HepG2 (cell line): ENCODE measurements around the gene FAM167B. TPM values are rescaled to one million over a fixed set of nuclear protein-coding genes. Genes with fewer than 3 reads are reported as not detected.

Experiments used
- CBFB ChIP-seq: sonication (generic); formaldehyde crosslinking; IDR thresholded peaks from 2 replicates; pipeline ENCODE4 v1.4.0; 2020; ENCODE audit warnings: missing genetic modification reagents
- FOXJ3 ChIP-seq: sonication (generic); formaldehyde crosslinking; IDR thresholded peaks from 2 replicates; pipeline ENCODE4 v1.4.0; 2020; ENCODE audit warnings: missing genetic modification reagents, mild to moderate bottlenecking, borderline replicate concordance
- FOXK1 ChIP-seq: sonication (generic); formaldehyde crosslinking; IDR thresholded peaks from 2 replicates; pipeline ENCODE4 v1.4.0; 2020; ENCODE audit warnings: low read depth, missing genetic modification reagents, borderline replicate concordance
- HNF4A ChIP-seq: sonication (generic); formaldehyde crosslinking; IDR thresholded peaks from 2 replicates; pipeline ENCODE4 v1.4.0; 2020; ENCODE audit warnings: missing genetic modification reagents
- HNRNPUL1 ChIP-seq: fragments of 200-400 bp; formaldehyde crosslinking; IDR thresholded peaks from 2 replicates; pipeline ENCODE4 v1.6.1; 2017; ENCODE audit warnings: low read depth, mild to moderate bottlenecking, low read length, moderate library complexity
- KDM5A ChIP-seq: fragments of 200-600 bp; sonication (generic); IDR thresholded peaks from 2 replicates; pipeline ENCODE4 v1.7.0; 2018; ENCODE audit warnings: antibody characterized with exemption, mild to moderate bottlenecking, low read length, borderline replicate concordance
- NCOR1 ChIP-seq: fragments of 200-600 bp; sonication (generic); IDR thresholded peaks from 2 replicates; pipeline ENCODE4 v1.7.0; 2017; ENCODE audit warnings: antibody characterized with exemption, low read length, borderline replicate concordance
- NR1H2 ChIP-seq: sonication (generic); formaldehyde crosslinking; IDR thresholded peaks from 2 replicates; pipeline ENCODE4 v1.8.1; 2022; ENCODE audit warnings: low read depth, missing genetic modification reagents, borderline replicate concordance
- SMYD3 ChIP-seq: sonication (generic); formaldehyde crosslinking; IDR thresholded peaks from 2 replicates; pipeline ENCODE4 v1.8.1; 2023; ENCODE audit warnings: mild to moderate bottlenecking, missing genetic modification reagents
- SOX13 ChIP-seq, 3 experiments: fragments of 450-650 bp in 1 of 3; sonication (generic) in 1 of 3; formaldehyde crosslinking in 1 of 3; IDR thresholded peaks in 2 of 3; conservative IDR thresholded peaks in 1 of 3; 2 replicates each; pipeline versions ENCODE4 v1.5.0 to v1.6.1; 2016 to 2020; ENCODE audit warnings: antibody characterized with exemption in 1 of 3, mild to moderate bottlenecking in 1 of 3, missing compliant biosample characterization in 1 of 3, missing genetic modification reagents in 1 of 3, moderate library complexity in 1 of 3
- SRF ChIP-seq: IDR thresholded peaks from 2 replicates; pipeline ENCODE4 v1.6.1; 2011; ENCODE audit warnings: mild to moderate bottlenecking, low read depth, low read length, moderate library complexity
- THAP8 ChIP-seq: sonication (generic); formaldehyde crosslinking; IDR thresholded peaks from 2 replicates; pipeline ENCODE4 v1.5.1; 2020; ENCODE audit warnings: missing genetic modification reagents, mild to moderate bottlenecking, borderline replicate concordance
- ZBED4 ChIP-seq: sonication (generic); formaldehyde crosslinking; IDR thresholded peaks from 2 replicates; pipeline ENCODE4 v1.4.0; 2020; ENCODE audit warnings: missing genetic modification reagents, borderline replicate concordance
- ZBTB8A ChIP-seq: sonication (generic); formaldehyde crosslinking; IDR thresholded peaks from 2 replicates; pipeline ENCODE4 v1.4.0; 2020; ENCODE audit warnings: mild to moderate bottlenecking, low read depth, missing genetic modification reagents, borderline replicate concordance
- ZEB1 ChIP-seq: IDR thresholded peaks from 2 replicates; pipeline ENCODE4 v1.6.1; 2012; ENCODE audit warnings: mild to moderate bottlenecking, low read depth, inconsistent platforms; ENCODE audit not compliant: insufficient replicate concordance
- ZFP82 ChIP-seq: sonication (generic); formaldehyde crosslinking; IDR thresholded peaks from 2 replicates; pipeline ENCODE4 v1.5.1; 2020; ENCODE audit warnings: mild to moderate bottlenecking, missing genetic modification reagents, borderline replicate concordance
- ZKSCAN1 ChIP-seq: fragments of 150-350 bp; IDR thresholded peaks from 2 replicates; pipeline ENCODE4 v1.6.1; 2014; ENCODE audit warnings: low read length
- ZNF468 ChIP-seq: sonication (generic); formaldehyde crosslinking; IDR thresholded peaks from 2 replicates; pipeline ENCODE4 v1.8.0; 2022; ENCODE audit warnings: mild to moderate bottlenecking, moderate library complexity, missing genetic modification reagents
- ZNF543 ChIP-seq: sonication (generic); formaldehyde crosslinking; IDR thresholded peaks from 2 replicates; pipeline ENCODE4 v1.4.0; 2020; ENCODE audit warnings: mild to moderate bottlenecking, missing genetic modification reagents
- ZNF883 ChIP-seq: sonication (generic); formaldehyde crosslinking; IDR thresholded peaks from 2 replicates; pipeline ENCODE4 v1.5.1; 2020; ENCODE audit warnings: mild to moderate bottlenecking, missing genetic modification reagents; ENCODE audit errors: not compliant biosample characterization
- ZSCAN12 ChIP-seq: sonication (generic); formaldehyde crosslinking; IDR thresholded peaks from 2 replicates; pipeline ENCODE4 v1.9.0; 2021; ENCODE audit warnings: mild to moderate bottlenecking, missing genetic modification reagents
- polyA plus RNA-seq, 8 experiments: library from polyadenylated mRNA; depleted of rRNA in 3 of 8; stranded (reverse) in 7 of 8; unstranded in 1 of 8; fragments of >200 nt; fragmentation: Illumina TruSeq in 4 of 8; extraction: Trizol in 4 of 8; gene quantifications; 2 replicates each; pipeline versions ENCODE4 v1.2.1 to v1.2.3, GENCODE V29; 2011 to 2016; ENCODE audit warnings: low read depth in 4 of 8, missing spikeins in 1 of 8, mixed read lengths in 1 of 8; ENCODE audit not compliant: insufficient read depth in 1 of 8
- total RNA-seq, 5 experiments: library from RNA; depleted of rRNA; stranded (reverse); fragments of >200 nt; fragmentation: Illumina TruSeq; extraction: Trizol; gene quantifications; 2 replicates each; pipeline ENCODE4 v1.2.3, GENCODE V29; 2016; ENCODE audit warnings: low read depth in 1 of 5
- TF ChIP-seq, protein P1 (sequence below): IDR thresholded peaks from 2 replicates; pipeline ENCODE4 v1.6.1; 2016; ENCODE audit warnings: missing compliant biosample characterization, missing genetic modification reagents, borderline replicate concordance

FAM167B gene
- total and polyA plus RNA-seq, 2 of the 13 experiments (the other 11 are each of a cell fraction or from before 2014, with no cell fraction given): 0.15 to 0.70 TPM

DNA sequence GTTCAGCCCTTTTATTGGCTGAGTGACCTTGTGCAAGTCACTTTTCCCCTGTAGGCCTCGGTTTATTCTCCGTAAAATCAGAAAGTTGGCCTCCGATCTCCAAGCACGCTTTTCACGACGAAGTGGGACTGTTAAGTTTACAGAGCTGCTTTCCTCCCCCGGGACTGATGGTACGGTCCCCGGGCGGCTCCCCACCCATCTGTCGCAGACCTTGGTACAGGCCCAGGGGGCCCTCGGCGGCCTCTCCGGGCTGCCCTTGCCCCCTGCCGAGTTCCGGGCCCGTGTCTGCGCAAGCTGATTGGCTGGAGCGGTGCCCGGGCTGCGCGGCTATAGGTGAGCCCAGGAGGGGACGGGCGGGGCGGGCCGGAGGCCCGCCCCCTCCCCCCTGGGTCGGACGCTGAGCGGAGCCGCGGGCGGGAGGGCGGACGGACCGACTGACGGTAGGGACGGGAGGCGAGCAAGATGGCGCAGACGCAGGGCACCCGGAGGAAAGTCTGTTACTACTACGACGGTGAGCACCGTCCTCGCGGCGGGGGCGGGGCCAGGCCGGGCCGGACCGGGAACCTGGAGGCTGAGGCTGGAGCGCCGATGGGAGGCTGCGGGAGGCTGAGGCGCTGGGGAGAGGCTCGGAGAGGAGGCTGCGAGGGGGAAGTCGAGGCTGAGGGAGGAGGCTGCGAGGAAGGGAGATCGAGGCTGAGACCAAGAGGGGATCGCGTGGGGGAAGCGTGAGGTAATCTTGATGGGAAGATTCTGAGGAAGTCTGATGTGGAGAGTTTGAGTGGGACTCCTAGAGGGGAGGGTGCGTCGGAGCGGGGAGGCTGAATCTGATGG lies 44.9 kb downstream of the FAM167B start, which contains the start of gene HDAC1 (continued):
- TF ChIP-seq FOXK1 (CRISPR knock-in tag): no peak
- TF ChIP-seq NCOR1: peak; percentile 31; the same call in 1 of the 2 replicates
- 0 out of 2 replicates have a peak, but pooled peaks have one; percentile 32 for TF ChIP-seq THAP8 (CRISPR knock-in tag)
- no peak for TF ChIP-seq ZBTB8A (CRISPR knock-in tag)
- TF ChIP-seq CBFB (CRISPR knock-in tag): no peak
- TF ChIP-seq NR1H2 (CRISPR knock-in tag): no peak
- no peak for TF ChIP-seq SOX13 (IDR thresholded peaks at IDR 0.05)
- TF ChIP-seq SOX13 (CRISPR knock-in tag; conservative IDR thresholded peaks at IDR 0.05 in 1 of 2, IDR thresholded peaks at IDR 0.05 in 1 of 2): no peak; a peak in 1 of 4 replicates
- TF ChIP-seq SRF: no peak
- TF ChIP-seq ZNF468: no peak
- TF ChIP-seq ZSCAN12 (CRISPR knock-in tag): 0 out of 2 replicates have a peak, but pooled peaks have one; percentile 47
- no peak for TF ChIP-seq HNRNPUL1
- no peak for TF ChIP-seq ZKSCAN1
- no peak for TF ChIP-seq ZFP82 (CRISPR knock-in tag)
- TF ChIP-seq KDM5A: peak; percentile 76
- no peak for TF ChIP-seq SMYD3
- peak; percentile 55; the same call in 1 of the 2 replicates for TF ChIP-seq ZBED4 (CRISPR knock-in tag)
- 0 out of 2 replicates have a peak, but pooled peaks have one; percentile 25 for TF ChIP-seq HNF4A (CRISPR knock-in tag)
- no peak for TF ChIP-seq FOXJ3 (CRISPR knock-in tag)
- no peak for TF ChIP-seq ZNF543
- TF ChIP-seq ZEB1: no peak
- TF ChIP-seq ZNF883 (CRISPR knock-in tag): peak; percentile 27
- TF ChIP-seq, protein P1, sequence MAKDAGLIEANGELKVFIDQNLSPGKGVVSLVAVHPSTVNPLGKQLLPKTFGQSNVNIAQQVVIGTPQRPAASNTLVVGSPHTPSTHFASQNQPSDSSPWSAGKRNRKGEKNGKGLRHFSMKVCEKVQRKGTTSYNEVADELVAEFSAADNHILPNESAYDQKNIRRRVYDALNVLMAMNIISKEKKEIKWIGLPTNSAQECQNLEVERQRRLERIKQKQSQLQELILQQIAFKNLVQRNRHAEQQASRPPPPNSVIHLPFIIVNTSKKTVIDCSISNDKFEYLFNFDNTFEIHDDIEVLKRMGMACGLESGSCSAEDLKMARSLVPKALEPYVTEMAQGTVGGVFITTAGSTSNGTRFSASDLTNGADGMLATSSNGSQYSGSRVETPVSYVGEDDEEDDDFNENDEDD: peak; percentile 55; the same call in 1 of the 2 replicates
